Measurements from ENCODE around the gene UPF3A.

DNA sequence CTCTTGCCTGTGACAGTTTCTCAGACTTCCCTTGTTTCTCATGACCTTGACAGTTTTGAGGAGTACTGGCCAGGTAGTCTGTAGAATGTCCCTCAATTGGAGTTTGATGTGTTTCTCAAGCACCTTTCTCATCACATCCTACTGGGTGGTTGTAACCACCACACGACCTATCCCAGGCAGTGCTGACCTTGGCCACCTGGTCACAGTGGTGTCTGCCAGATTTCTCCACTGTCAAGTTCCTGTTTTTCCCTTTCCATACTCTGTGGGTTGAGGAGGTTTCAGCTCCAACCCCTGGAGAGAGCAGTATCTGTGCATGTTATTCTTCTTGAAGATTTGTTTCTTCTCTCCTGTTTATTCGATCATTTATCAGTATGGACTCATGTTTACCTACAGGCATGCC, 8.4 kb upstream of the UPF3A start:
- no peak for TF ChIP-seq CTCF (conservative IDR thresholded peaks at IDR 0.05; ENCODE audit: low read depth in 2 of 2)
- TF ChIP-seq EZH2 (IDR thresholded peaks at IDR 0.05; ENCODE audit: low read depth, unreplicated experiment), result no peak
- no peak for TF ChIP-seq POLR2AphosphoS5 (IDR thresholded peaks at IDR 0.05; ENCODE audit: low read depth)
- TF ChIP-seq, protein P1, sequence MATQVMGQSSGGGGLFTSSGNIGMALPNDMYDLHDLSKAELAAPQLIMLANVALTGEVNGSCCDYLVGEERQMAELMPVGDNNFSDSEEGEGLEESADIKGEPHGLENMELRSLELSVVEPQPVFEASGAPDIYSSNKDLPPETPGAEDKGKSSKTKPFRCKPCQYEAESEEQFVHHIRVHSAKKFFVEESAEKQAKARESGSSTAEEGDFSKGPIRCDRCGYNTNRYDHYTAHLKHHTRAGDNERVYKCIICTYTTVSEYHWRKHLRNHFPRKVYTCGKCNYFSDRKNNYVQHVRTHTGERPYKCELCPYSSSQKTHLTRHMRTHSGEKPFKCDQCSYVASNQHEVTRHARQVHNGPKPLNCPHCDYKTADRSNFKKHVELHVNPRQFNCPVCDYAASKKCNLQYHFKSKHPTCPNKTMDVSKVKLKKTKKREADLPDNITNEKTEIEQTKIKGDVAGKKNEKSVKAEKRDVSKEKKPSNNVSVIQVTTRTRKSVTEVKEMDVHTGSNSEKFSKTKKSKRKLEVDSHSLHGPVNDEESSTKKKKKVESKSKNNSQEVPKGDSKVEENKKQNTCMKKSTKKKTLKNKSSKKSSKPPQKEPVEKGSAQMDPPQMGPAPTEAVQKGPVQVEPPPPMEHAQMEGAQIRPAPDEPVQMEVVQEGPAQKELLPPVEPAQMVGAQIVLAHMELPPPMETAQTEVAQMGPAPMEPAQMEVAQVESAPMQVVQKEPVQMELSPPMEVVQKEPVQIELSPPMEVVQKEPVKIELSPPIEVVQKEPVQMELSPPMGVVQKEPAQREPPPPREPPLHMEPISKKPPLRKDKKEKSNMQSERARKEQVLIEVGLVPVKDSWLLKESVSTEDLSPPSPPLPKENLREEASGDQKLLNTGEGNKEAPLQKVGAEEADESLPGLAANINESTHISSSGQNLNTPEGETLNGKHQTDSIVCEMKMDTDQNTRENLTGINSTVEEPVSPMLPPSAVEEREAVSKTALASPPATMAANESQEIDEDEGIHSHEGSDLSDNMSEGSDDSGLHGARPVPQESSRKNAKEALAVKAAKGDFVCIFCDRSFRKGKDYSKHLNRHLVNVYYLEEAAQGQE (IDR thresholded peaks at IDR 0.05; ENCODE audit: unreplicated experiment), result no peak
- TF ChIP-seq EZH2phosphoT487 (IDR thresholded peaks at IDR 0.05; ENCODE audit: unreplicated experiment), result no peak
- TF ChIP-seq, protein P2, sequence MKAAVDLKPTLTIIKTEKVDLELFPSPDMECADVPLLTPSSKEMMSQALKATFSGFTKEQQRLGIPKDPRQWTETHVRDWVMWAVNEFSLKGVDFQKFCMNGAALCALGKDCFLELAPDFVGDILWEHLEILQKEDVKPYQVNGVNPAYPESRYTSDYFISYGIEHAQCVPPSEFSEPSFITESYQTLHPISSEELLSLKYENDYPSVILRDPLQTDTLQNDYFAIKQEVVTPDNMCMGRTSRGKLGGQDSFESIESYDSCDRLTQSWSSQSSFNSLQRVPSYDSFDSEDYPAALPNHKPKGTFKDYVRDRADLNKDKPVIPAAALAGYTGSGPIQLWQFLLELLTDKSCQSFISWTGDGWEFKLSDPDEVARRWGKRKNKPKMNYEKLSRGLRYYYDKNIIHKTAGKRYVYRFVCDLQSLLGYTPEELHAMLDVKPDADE (IDR thresholded peaks at IDR 0.05), result no peak
- TF ChIP-seq JUNB (IDR thresholded peaks at IDR 0.05; ENCODE audit: unreplicated experiment), result no peak
- no peak for TF ChIP-seq CREB1 (CRISPR knock-in tag; IDR thresholded peaks at IDR 0.05; ENCODE audit: low read depth)
